Karpas-422 (cell line): ENCODE data around the gene POFUT2. TPM values are rescaled to one million over a fixed set of nuclear protein-coding genes. Genes with fewer than 3 reads are reported as not detected.
"Not testable (repeated sequence)": the region's sequence is repeated elsewhere in the genome, so short reads cannot be mapped to it uniquely, and the experiment has no call there.

Source experiments
- DNase-seq: peaks from one replicate; pipeline ENCODE4 v3.0.0-alpha.2; 2015
- H2AFZ ChIP-seq: fragments of 200-600 bp; sonication (generic); 2 replicates; pipeline ENCODE4 v1.6.1; 2014; ENCODE audit warnings: antibody characterized with exemption, low read length, mixed read lengths
- H3K27ac ChIP-seq: fragments of 200-600 bp; sonication (generic); 2 replicates; pipeline ENCODE4 v1.5.1; 2014; ENCODE audit warnings: mild to moderate bottlenecking, low read length, moderate library complexity
- H3K27me3 ChIP-seq: fragments of 200-600 bp; sonication (generic); 2 replicates; pipeline ENCODE4 v1.6.1; 2014; ENCODE audit warnings: low read length, mixed read lengths
- H3K36me3 ChIP-seq: fragments of 200-600 bp; sonication (generic); 2 replicates; pipeline ENCODE4 v1.6.1; 2014; ENCODE audit warnings: low read length, mixed read lengths; ENCODE audit not compliant: insufficient read depth
- H3K4me1 ChIP-seq: fragments of 200-600 bp; sonication (generic); 2 replicates; pipeline ENCODE4 v1.6.1; 2014; ENCODE audit warnings: mild to moderate bottlenecking, low read length, mixed read lengths
- H3K4me2 ChIP-seq: fragments of 200-600 bp; sonication (generic); 2 replicates; pipeline ENCODE4 v1.6.1; 2014; ENCODE audit warnings: low read length, low read depth, mild to moderate bottlenecking; ENCODE audit not compliant: poor library complexity, severe bottlenecking
- H3K4me3 ChIP-seq: fragments of 200-600 bp; sonication (generic); 2 replicates; pipeline ENCODE4 v1.5.1; 2014; ENCODE audit warnings: mild to moderate bottlenecking, antibody characterized with exemption, low read length, mixed read lengths
- H3K79me2 ChIP-seq: fragments of 200-600 bp; sonication (generic); 2 replicates; pipeline ENCODE4 v1.6.1; 2014; ENCODE audit warnings: mild to moderate bottlenecking, low read length, mixed read lengths
- H3K9ac ChIP-seq: fragments of 200-600 bp; sonication (generic); 2 replicates; pipeline ENCODE4 v1.6.0; 2014; ENCODE audit warnings: low read length
- H3K9me2 ChIP-seq: fragments of 200-600 bp; sonication (generic), shearing (Covaris generic); replicated peaks from 2 replicates; pipeline ENCODE4 v1.6.0; 2014; ENCODE audit warnings: mild to moderate bottlenecking, low read length, moderate library complexity; ENCODE audit not compliant: insufficient read depth
- H3K9me3 ChIP-seq: fragments of 300-700, 200-600 bp; sonication (generic); 2 replicates; pipeline ENCODE4 v1.6.1; 2014; ENCODE audit warnings: low read length, mixed read lengths
- H4K20me1 ChIP-seq: fragments of 200-600 bp; sonication (generic); 2 replicates; pipeline ENCODE4 v1.6.1; 2014; ENCODE audit warnings: mild to moderate bottlenecking, antibody characterized with exemption, low read length, low read depth; ENCODE audit not compliant: insufficient read depth
- total RNA-seq: library from RNA; depleted of rRNA; stranded (reverse); fragments of >200 nt; shearing (Covaris generic); gene quantifications from 2 replicates; pipeline ENCODE4 v1.2.3, GENCODE V29; 2014; ENCODE audit warnings: low replicate concordance

Gene POFUT2
- total RNA-seq, 1 experiment from 2014 or later, result 10.5 TPM

DNA sequence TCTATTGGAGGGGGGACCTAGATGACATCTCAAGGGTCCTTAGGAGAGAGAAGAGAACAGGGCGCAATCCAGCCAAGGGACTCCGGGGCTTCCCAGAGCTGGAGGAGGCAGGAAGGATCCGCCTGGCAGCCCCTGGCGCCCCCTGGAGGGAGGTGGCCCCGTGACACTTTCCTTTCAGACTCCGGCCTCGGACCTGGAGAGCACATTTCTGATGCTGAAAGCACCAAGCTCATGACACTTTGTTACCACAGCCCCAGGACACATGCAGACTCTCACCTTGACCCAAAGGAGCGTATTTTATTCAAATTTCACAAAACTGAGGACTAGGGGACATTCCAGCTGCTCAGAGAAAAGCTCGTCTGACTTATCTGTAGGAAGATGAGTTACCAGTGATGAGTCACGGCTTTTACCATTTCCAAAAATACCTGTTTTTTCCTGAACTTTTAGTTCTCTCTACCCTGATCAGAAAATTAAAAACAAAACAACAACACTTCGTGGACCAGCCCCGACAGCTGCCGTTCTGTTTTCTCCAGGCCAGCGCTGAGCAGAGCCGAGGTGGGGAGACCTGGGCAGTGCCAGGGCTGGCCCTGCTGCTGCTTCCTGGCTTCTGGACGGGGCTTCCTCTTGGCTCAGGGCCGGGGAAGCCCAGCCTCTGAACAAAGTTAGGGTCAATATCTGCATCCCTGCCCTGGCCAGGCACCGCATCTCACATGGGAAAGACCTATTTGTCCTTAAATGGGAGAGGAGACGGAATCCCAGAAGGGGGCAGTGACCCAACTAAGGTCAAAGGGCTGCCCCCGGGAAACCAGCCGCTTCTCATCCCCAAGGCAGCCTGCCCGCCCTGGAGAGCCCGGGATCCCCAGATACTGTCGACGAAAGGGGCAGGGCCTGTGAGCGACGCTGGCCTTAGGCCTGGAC, 21.6 kb upstream of the POFUT2 start:
- H3K4me1 ChIP-seq, result no peaks in the 10 kb centered on the region
- no peaks in the 10 kb centered on the region for H3K79me2 ChIP-seq
- DNase-seq, result peak; percentile 79
- no peak overlapping the region for H3K4me2 ChIP-seq
- H3K9ac ChIP-seq, result no peak overlapping the region
- H3K27ac ChIP-seq, result no peak overlapping the region
- no peaks in the 10 kb centered on the region for H3K9me3 ChIP-seq
- no peak overlapping the region for H2AFZ ChIP-seq
- H3K36me3 ChIP-seq, result no peaks in the 10 kb centered on the region
- no peaks in the 10 kb centered on the region for H3K9me2 ChIP-seq
- no peaks in the 10 kb centered on the region for H3K27me3 ChIP-seq
- H3K4me3 ChIP-seq, result no peak overlapping the region
- H4K20me1 ChIP-seq, result no peaks in the 10 kb centered on the region

DNA sequence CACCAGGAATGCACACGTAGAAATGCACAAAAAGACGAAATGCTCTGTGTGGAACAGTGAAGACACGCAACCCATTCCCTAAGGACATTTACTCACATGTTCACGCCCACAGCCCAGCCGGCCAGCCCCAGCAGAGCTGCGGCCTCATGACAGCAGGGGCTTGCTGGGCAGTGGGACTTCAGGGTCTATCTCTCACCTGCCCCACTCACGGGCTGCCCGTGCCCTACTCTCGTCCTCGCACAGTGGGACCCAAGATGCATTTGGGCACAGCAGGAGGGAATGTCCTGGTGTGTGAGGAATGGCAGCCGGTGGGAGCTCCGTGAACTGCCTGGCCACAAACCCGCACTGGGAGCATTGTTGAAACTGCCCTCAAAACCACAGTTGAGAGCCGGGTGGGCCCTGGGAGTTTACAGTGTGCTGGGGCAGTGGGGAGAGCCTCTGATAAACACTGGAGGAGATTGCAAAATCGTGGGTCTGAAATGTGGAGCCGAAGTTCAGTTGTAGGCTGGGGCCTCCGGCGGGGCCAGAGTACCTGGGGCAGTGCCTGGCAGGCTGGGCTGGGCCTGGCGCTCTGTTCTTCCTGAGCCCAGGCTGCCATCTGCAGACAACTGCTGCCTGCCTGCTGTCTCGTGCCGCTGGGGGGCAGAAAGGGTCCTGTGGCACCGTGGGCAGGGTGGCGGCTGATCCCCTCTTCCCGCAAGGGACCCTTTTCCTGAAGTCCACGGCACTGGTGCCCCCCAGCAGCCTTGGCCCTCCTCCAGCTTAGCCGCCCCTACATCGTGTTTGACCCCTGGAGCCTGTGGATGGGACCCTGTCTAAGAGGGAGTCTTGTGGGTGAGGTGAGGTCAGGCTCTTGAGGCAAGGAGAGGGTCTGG, 20.7 kb upstream of the POFUT2 start:
- Histone ChIP-seq H3K4me2 (no peak overlapping the region), H4K20me1 (no peaks in the 10 kb centered on the region), H2AFZ (no peak overlapping the region), H3K36me3 (no peaks in the 10 kb centered on the region), H3K9me3 (no peaks in the 10 kb centered on the region), H3K79me2 (no peaks in the 10 kb centered on the region), H3K4me3 (no peak overlapping the region), H3K4me1 (no peaks in the 10 kb centered on the region), H3K27ac (no peak overlapping the region), H3K9me2 (no peaks in the 10 kb centered on the region), H3K27me3 (no peaks in the 10 kb centered on the region), H3K9ac (no peak overlapping the region)
- DNase-seq, result no peak

DNA sequence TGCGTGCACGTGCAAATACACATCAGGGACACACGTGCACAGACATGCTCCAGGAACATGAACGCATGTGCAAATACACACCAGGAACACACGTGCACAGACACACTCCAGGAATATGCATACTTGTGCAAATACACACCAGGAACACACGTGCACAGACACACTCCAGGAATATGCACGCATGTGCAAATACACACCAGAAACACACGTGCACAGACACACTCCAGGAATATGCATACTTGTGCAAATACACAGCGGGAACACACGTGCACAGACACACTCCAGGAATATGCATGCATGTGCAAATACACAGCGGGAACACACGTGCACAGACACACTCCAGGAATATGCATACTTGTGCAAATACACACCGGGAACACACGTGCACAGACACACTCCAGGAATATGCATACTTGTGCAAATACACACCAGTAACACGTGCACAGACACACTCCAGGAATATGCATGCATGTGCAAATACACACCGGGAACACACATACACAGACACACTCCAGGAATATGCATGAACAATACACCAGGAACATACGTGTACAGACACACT, 20.0 kb upstream of the POFUT2 start:
- not testable (repeated sequence) for H3K27me3 ChIP-seq, H3K4me3 ChIP-seq, H3K79me2 ChIP-seq, H3K4me2 ChIP-seq, H3K9ac ChIP-seq, H3K36me3 ChIP-seq, H4K20me1 ChIP-seq, DNase-seq, H3K9me3 ChIP-seq, H3K4me1 ChIP-seq, H2AFZ ChIP-seq, H3K9me2 ChIP-seq, H3K27ac ChIP-seq

DNA sequence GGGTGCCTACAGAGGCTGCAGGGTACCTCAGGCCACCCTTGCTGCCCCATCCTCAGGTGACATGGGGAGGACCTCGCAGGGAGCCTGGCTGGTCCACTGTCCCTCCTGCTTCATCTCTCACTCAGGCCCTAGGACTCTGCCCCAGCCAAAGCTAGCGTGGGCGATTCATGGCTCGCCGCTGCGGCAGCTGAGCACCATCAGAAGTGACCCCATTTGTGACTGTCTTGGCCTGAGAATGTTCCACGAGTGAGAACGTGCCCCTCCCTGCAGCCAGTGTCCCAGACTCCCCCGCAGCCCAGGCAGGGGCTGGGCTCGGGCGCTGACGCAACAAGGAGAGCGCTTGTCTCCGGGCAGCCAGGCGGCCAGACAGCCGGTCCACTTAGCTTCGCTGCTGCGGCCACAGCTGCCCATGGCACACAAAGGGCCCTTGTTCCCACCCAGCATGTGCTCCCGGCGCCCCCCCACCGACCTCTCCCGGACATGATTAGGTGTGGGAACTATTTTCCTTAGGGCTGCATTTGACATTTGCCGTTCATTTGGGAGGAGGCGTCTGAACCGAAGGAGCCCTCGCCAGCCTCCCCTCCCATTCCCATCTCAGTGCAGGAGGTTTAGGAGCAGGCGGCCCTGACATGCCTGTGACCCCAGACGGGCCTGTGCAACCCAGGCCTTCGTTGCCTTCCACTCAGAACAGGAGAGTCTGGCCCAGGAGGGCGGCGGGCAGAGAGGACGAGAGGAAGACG, 19.3 kb upstream of the POFUT2 start:
- DNase-seq, result no peak
- H3K4me3 ChIP-seq, result no peak overlapping the region
- no peak overlapping the region for H3K4me2 ChIP-seq
- no peaks in the 10 kb centered on the region for H3K9me2 ChIP-seq
- H3K9me3 ChIP-seq, result no peaks in the 10 kb centered on the region
- no peaks in the 10 kb centered on the region for H3K36me3 ChIP-seq
- no peaks in the 10 kb centered on the region for H3K79me2 ChIP-seq
- no peaks in the 10 kb centered on the region for H3K4me1 ChIP-seq
- no peak overlapping the region for H3K27ac ChIP-seq
- no peaks in the 10 kb centered on the region for H3K27me3 ChIP-seq
- H4K20me1 ChIP-seq, result no peaks in the 10 kb centered on the region
- no peak overlapping the region for H3K9ac ChIP-seq
- no peak overlapping the region for H2AFZ ChIP-seq

DNA sequence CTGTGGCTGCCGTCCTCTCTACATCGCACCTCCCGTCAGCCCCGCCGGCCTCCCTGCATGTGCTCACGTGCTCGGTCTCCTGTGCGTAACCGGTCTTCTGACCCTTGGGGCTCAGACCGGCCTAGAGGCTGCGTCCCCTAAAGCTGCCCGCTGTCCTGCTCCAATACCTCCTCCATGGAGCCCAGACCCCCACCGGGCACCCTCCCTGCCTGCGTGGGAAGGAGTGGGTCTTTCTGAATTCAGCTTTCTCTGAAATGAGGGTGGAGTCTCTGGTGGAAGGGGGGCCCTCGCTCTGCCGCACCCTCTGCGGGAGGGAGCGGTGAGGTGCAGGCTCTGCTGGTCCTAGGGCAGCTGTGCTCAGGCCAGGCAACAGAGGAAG, 18.7 kb upstream of the POFUT2 start:
- H3K36me3 ChIP-seq, result no peaks in the 10 kb centered on the region
- no peak overlapping the region for H3K9ac ChIP-seq
- no peaks in the 10 kb centered on the region for H3K79me2 ChIP-seq
- no peak overlapping the region for H2AFZ ChIP-seq
- no peak overlapping the region for H3K4me3 ChIP-seq
- DNase-seq, result no peak
- H4K20me1 ChIP-seq, result no peaks in the 10 kb centered on the region
- H3K4me2 ChIP-seq, result no peak overlapping the region
- no peaks in the 10 kb centered on the region for H3K9me2 ChIP-seq
- no peak overlapping the region for H3K27ac ChIP-seq
- H3K9me3 ChIP-seq, result no peaks in the 10 kb centered on the region
- no peaks in the 10 kb centered on the region for H3K27me3 ChIP-seq
- H3K4me1 ChIP-seq, result no peaks in the 10 kb centered on the region

DNA sequence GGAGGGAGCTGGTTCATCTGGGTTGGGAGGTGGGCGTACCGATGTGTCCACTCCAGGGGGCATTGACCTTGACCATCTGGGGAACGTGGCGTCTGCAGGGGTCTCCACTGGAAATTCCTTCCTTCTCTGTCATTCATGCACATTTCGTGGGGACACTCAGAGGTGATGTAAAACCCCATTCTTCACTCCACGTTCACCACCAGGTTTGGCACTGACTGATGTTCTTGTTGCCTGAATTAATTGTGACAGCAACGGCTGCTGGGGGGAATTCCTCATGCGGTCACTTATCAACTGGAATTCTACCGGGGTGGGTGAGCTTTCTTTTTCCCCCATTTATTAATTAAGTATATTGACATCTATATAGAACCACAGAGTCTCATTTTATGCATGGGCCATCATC, 18.1 kb upstream of the POFUT2 start:
- H2AFZ ChIP-seq, result no peak overlapping the region
- no peak overlapping the region for H3K4me2 ChIP-seq
- H3K9ac ChIP-seq, result no peak overlapping the region
- no peak overlapping the region for H3K4me3 ChIP-seq
- no peaks in the 10 kb centered on the region for H3K36me3 ChIP-seq
- no peaks in the 10 kb centered on the region for H3K79me2 ChIP-seq
- H3K27ac ChIP-seq, result no peak overlapping the region
- H4K20me1 ChIP-seq, result no peaks in the 10 kb centered on the region
- H3K9me2 ChIP-seq, result no peaks in the 10 kb centered on the region
- H3K9me3 ChIP-seq, result no peaks in the 10 kb centered on the region
- no peaks in the 10 kb centered on the region for H3K27me3 ChIP-seq
- H3K4me1 ChIP-seq, result no peaks in the 10 kb centered on the region
- no peak for DNase-seq

DNA sequence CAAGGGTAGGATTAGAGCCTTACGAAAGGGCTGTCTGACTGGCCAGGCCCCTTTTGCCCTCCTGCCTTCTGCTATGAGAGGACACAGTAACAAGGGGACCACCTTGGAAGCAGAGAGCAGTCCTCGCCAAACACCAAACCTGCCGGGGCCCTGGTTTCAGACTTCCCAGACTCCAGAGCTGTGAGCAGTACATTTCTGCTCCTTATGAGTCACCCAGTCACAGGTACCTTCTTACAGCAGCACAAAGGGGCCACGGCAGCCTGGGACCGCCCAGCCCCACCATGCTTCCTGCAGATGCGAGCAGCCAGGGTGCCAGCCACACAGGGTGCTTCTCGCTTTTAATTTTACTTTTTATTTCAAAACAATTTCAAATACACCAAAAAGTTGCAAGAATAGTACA, 17.2 kb upstream of the POFUT2 start:
- Histone ChIP-seq H2AFZ (no peak overlapping the region), H4K20me1 (no peaks in the 10 kb centered on the region), H3K4me2 (no peak overlapping the region), H3K27ac (no peak overlapping the region), H3K9me3 (no peaks in the 10 kb centered on the region), H3K4me1 (no peaks in the 10 kb centered on the region), H3K4me3 (no peak overlapping the region), H3K9me2 (no peaks in the 10 kb centered on the region), H3K9ac (no peak overlapping the region), H3K27me3 (no peaks in the 10 kb centered on the region), H3K36me3 (no peaks in the 10 kb centered on the region), H3K79me2 (no peaks in the 10 kb centered on the region)
- no peak for DNase-seq

DNA sequence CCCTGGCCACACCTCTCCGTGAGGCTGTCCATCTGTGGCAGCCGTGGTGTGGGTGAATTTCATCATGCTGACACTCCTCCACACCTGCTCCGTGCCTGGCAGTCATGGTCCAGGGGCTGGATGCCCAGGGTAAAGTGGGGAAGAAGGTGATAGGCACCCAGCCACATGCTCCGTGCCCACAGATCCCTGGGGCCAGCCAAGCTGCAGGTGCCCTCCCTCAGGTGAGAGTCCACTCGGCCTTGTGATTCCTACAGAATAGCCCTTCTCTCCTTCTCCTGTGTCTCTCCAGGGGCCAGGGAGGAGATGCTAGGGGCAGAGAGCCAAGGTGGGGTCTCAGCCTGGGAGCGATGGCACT, 16.8 kb upstream of the POFUT2 start:
- no peaks in the 10 kb centered on the region for H3K36me3 ChIP-seq
- H2AFZ ChIP-seq, result no peak overlapping the region
- no peak overlapping the region for H3K4me2 ChIP-seq
- H3K79me2 ChIP-seq, result no peaks in the 10 kb centered on the region
- H3K27ac ChIP-seq, result no peak overlapping the region
- no peak for DNase-seq
- no peaks in the 10 kb centered on the region for H4K20me1 ChIP-seq
- no peaks in the 10 kb centered on the region for H3K9me3 ChIP-seq
- H3K4me1 ChIP-seq, result no peaks in the 10 kb centered on the region
- H3K27me3 ChIP-seq, result no peaks in the 10 kb centered on the region
- no peak overlapping the region for H3K9ac ChIP-seq
- no peaks in the 10 kb centered on the region for H3K9me2 ChIP-seq
- no peak overlapping the region for H3K4me3 ChIP-seq
